Measurements from ENCODE around the gene CXXC1.
"Not testable (repeated sequence)": the region's sequence is repeated elsewhere in the genome, so short reads cannot be mapped to it uniquely, and the experiment has no call there.

CXXC1 gene

DNA sequence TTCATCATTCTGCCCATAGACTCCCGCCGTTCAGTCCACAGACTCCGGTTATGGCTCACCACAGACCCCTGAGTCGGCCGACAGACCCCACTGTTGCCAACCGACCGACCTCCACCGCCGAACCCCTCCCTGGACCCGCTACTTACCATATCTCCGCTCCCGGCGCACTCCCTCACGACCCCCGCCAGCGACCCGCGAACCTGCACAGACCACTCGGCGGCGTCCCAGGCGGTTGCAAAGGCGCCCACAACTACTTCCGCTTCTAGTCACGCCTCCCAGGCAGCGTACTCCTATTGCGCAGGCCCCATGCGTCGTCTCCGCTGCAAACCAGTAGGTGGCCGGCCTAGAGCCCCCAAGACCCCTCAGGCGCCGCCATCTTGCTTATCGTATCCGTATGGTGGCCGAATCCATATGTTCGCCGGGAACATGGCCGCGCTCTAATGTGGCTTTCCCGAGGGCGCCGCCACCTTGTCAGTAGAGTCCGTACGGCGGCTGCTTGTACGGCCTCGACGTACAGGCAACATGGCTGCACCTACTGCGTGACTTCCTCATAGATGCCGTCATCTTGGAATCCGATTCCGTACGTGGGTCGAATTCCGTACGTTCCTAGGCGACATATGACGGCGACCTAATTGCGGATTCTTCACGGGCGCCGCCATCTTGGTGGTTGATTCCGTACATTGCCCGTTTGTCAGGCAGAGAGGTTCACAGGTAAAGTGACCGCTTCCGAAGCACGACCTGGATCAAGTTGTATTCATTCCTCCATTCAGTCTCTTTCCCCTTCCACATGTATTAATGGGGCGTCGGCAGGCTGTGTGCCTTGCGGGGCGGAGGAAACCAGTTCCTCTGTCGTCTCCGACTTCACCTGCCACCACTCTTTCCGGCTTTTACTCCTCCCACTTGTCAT lies at the start of gene CXXC1:
TSS of gene CXXC1 (minus strand) at position 252 of the 907 bp plus-strand sequence. CDS start at position 149, 103 bp downstream.
- FAIRE-seq: peak; percentile 99

DNA sequence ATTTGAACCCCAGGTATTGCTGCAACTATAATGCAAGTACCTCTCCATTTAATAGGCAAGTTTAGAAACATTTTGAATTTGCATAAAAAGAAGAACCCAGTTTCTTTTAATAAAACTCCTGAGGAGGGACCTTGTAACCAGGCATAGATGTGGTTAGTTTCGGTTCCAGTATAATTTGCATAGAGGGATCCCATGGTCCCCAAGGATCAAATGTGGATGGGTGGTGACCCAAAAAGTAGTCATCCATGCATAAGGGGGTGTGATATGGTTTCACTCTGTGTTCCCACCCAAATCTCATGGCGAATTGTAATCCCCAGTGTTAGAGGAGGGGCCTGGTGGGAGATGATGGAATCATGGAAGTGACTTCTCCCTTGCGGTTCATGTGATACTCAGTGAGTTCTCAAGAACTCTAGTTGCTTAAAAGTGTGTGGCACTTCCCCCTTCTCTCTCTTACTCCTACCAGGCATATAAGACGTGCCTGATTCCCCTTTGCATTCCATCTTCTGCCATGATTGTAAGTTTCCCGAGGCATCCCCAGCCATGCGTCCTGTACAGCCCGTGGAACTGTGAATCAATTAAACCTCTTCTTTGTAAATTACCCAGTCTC lies 47.2 kb upstream of the CXXC1 start:
- FAIRE-seq: no peak

DNA sequence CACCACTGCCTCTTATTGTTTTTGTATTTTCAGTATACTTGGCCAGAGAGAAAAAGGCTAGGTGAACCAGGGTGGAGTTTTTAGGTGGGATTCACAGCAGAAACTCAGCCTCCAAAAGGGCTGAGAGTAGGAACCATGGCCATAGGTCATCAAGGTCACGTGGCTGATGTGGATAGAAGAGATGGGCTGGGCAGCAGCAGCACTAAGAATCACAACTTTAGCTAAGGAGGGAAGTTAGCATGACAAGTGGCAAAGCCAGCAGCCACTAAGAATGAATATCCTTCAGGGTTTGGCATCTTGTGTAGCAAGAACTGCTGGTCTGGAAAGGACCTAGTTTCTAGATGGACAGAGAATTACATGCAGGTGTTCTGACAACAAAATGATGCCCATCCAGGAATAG lies 44.2 kb upstream of the CXXC1 start:
- no peak for FAIRE-seq

DNA sequence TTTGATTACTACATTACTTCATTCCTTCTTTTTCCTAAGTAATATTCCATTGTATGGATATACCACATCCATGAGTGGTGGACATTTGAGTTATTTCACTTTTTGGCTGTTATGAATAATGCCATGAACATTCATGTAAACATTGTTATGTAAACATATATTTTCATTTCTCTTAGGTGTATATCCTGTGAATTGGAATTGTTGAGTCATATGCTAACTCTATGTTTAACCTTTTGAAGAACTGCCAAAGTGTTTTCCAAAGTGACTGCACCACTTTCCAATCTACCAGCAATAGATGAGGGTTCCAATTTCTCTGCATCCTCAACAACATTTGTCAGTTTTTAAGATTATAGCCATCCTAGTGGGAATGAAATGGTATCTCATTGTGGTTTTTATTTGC lies 42.7 kb upstream of the CXXC1 start:
- no peak for FAIRE-seq

- no peak for FAIRE-seq
These were observed 40.5 kb upstream of the CXXC1 start for GRCh38 chr18:50327983-50328382.

GRCh38 chr18:50320719-50321118 lies 33.2 kb upstream of the CXXC1 start:
- no peak for FAIRE-seq

DNA sequence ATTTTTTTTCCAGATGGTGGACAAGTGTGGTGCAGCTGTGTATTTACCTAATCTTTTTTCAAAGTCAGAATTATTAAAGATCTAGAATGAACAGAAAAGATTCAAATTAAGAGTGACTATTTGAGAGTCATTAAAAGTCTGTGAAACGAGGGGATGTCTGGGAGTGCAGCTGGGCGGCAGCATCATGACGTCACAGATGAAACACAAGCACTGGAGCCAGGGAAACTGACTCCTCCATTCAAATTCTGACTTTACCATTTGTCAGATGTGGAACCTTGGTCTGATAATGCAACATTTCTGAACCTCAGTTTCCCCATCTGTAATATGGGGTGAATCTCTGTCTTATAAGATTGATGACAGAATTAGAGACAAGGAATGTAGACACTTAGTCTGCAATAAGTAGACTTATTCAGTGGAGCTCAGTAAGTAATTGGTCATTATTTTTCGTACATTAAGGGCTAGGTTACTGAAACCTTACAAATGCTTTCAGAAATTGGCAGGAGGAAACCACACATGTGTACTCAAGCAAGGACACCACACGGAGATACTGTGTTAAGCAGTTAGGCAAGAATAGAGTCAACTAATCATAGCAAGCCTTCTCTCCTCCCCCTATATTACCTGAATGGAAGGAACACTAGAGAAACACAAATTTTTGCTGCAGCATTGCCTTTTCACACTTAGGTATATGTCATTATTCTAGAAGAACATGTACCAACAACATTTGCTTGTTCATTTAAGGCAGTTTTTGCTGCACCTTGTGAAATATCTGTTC lies 27.8 kb upstream of the CXXC1 start:
- FAIRE-seq: no peak

DNA sequence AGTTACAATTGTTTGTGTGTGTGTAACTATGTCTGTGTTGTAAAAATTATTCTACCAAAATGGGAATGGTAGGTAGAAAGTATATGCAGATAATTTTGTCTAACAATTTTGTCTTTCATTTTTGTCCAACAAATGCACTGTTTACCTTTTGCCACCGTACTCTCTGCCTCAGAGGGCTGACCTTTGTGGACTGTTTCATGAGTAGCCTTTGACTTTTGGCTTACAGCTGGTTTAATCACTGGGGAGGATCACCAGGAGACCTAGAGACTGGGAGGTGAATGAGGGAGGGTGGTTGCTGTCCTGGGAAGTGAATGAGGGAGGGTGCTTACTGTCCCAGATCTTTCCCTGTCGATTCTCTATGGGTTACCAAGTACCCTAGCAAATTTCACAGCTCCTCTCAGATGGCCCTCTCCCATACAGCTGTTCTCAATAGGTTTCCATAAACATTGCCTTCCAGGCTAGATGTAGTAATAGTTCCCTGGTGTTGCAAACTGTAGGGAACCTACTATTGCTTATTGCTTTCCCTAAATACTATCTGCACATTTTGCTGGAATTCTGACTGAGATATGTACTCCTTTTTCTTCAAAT lies 26.5 kb upstream of the CXXC1 start:
- no peak for FAIRE-seq

DNA sequence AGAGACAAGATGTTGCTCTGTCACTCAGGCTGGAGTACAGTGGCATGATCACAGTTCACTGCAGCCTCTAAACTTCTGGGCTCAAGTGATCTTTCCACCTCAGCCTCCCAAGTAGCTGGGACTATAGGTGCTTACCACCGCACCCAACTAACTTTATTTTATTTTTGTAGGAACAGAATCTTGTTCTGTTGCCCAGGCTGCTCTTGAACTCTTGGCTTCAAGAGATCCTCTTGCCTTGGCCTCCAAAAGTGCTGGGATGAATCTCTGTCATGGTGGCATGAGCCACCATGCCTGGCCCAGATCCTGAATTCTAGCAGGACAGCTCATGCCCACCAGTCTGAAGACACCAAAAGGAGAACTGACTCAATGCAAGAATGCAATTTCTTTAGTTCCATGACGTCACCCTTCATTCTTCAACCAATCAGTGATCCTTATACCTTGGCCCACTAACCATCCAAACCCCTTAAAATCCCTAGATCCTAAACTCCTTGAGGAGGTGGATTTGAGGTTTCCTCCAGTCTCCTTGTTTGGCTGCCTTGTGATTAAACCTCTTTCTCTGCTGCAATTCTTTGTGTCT lies 25.6 kb upstream of the CXXC1 start:
- no peak for FAIRE-seq

DNA sequence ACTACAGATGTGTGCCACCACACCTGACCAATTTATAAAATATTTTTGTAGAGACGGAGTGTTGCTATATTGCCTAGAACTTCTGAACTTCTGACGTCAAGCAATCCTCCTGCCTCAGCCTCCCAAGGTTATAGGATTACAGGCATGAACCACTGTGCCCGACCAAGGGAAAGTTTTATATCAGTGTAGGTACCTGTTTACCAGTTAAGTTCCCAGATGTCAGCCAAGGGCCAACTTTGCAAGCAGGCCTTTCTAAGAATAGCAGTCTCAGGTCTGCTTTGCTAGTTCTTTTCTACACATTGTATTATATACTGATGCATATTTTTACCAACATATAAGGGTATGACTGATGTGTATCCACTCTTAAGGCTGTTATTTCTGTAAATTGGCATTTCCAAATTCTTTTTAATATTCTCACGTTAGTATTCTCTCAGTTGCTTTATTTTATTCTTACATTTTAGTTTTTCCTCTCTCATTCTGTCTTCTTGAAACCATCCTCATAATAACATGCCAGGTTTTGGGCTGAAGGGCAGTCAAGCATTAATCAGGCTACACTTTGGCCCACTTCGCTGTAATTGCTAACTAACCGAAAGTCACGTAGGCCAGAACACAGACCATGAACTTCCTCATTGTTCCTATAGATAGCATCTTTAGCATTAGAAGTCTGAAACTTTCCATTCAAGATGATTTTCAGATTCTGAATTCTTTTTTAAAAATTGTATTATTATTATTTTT lies 25.0 kb upstream of the CXXC1 start:
- FAIRE-seq: no peak

DNA sequence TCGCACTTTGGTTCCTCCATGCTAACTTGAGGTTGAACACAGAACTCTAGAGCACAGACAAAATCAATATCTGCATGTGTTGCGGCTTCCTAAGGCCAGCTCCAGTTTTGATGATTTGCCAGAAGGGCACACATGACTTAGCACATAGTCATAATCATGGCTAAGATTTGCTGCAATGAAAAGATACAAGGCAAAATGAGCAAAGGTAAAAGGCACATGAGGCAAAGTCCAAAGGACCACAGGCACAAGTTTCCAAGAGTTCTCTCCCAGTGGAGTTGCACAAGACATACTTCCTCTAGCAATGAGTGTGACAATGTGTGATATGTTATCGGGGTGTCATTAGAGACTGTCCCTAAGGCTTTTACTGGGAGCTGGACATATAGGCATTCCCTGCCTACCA lies 24.2 kb upstream of the CXXC1 start:
- FAIRE-seq: no peak

DNA sequence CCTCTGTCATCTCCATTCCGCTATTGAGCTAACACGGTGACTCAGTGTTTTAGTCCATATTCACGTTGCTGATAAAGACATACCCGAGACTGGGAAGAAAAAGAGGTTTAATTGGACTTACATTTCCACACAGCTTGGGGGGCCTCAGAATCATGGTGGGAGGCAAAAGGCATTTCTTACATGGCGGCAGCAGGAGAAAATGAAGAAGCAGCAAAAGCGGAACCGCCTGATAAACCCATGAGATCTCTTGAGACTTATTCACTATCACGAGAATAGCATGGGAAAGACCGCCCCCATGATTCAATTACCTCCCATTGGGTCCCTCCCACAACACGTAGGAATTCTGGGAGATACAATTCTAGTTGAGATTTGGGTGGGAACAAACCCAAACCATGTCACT lies 22.6 kb upstream of the CXXC1 start:
- FAIRE-seq: no peak

- FAIRE-seq: not testable (repeated sequence)
These were observed 21.4 kb upstream of the CXXC1 start for GRCh38 chr18:50308851-50309250.

DNA sequence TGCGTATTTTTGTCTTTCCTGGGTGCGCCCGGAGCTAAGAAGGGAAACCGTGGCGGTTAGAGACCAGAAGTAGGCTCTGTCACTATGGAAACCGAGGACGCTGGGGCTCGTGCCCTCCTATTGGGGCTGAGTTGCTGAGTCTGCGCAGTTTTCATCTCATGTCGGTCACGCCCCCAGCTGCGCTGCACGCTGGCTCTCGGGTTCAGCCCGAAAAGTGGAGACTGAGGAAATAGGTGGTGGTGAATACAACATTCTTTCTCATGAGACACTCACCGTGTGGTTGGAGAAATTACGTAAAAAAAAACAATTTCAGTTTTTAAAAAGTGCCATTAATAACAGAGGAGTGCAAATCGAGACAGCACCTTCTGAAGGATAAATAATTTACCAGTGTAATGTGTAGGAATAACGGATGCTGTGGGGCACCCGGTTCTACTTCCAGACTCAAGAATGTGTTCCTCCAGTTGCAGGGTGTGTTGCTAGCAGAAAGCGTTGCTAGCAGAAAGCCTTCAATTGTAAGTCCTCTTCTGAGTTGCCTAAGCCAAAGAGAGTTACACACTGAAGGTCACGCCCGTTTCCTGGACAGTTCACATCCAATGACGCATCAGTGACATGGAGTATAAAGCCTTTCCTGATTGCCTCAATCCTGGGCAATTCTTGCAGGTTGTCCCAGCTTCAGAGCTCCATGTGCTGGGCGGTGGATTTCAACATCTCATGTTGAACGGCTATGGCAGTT lies 20.4 kb upstream of the CXXC1 start:
- no peak for FAIRE-seq

DNA sequence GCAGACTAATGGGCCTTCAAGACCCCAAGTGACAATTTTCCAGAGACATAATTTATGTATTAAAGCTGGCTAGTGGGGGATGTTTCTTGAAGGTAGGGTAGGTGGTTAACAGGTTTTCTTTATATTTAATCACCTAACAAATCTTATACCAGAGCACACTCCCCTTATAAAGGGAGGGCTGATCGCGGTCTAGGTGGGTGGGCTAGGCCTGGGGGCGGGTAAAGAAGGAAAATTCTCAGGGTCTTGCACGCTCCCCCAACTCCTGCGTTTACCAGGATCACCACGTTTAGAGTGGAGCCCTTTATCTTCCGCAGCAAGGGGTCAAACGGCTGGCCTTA lies 19.9 kb upstream of the CXXC1 start:
- FAIRE-seq: no peak

DNA sequence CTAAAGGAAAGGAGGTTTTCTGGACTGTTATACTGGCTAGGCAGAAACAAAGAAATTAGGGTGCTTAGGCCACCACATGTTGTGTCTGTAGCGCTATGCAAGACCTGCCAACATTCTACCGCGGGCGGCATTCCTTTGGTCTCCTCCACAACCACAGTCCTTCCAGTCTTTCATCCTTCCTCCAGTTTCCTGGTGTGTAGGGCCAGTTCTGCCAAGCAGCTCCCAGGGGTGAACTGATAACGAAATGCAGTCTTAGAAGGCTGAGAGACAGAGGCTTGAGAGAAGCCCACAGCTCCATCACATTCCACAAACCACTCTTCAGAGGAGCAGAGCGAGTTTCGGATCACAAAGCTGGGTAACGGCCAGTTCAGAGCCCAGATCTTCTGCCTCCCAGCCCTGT lies 19.5 kb upstream of the CXXC1 start:
- no peak for FAIRE-seq

DNA sequence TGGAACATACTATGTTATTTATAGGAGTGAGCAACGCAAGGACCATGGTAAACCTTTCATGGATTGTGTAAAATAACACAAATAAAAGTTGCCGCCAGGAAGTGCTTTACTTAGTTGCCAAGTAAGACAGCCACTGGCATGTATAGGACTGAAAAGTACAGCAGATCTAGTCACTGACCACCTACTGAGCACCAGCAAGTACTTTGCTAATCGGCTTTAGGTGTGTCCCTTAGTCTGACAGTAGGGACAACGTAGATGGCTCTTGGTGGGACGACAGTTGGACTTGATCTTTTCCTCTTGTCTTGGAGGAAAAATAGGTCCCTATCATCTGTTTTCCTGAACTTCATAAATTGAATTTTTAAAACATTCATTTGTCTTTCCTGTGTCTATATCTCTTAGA lies 13.6 kb upstream of the CXXC1 start:
- no peak for FAIRE-seq

DNA sequence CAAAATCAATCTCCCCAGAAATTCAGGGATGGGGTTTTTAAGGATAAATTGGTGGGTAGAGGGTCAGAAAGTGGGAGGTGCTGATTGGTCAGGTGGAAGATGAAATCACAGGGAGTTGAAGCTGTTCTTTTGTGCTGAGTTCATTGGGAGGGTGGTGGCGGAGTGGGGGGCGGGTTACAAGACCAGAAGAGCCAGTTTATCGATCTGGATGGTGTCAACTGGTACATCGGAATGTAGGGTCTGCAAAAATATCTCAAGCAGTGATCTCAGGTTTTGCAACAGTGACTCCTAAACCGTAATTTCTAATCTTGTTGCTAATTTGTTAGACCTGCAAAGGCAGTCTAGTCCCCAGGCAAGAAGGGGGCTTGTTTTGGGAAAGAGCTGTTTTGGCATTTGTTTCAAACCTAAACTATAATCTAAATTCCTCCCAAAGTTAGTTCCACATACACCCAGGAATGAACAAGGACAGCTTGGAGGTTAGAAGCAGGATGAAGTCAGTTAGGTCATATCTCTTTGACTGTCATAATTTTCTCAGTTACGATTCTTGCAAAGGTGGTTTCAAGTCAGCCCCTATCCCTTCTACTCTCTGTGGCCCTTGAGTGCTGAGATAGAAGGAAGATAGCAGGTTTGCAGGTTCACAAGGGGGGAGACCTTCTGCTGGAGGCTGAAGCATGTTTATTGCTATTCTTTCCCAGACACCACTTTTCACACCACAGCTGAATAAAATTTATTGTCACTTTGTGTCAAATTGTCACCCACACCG lies 12.3 kb upstream of the CXXC1 start:
- no peak for FAIRE-seq

GRCh38 chr18:50298443-50299284 lies 11.2 kb upstream of the CXXC1 start:
- no peak for FAIRE-seq
